Measurements from ENCODE around the gene DAAM1.

- TF ChIP-seq CTCF (conservative IDR thresholded peaks at IDR 0.05 in 1 of 2, IDR thresholded peaks at IDR 0.05 in 1 of 2; ENCODE audit: extremely low read depth in 1 of 2, insufficient read depth in 1 of 2, low read depth in 1 of 2, low read length in 2 of 2) (no peak), EZH2 (IDR thresholded peaks at IDR 0.05; ENCODE audit: borderline replicate concordance, low read length) (no peak)
Measured at GRCh38 chr14:59269466-59269865, 81.0 kb downstream of the DAAM1 start.
